Measurements from ENCODE around the gene DUSP23.

- no peak for TF ChIP-seq CTCF (conservative IDR thresholded peaks at IDR 0.05; ENCODE audit: low read depth in 2 of 2)
- TF ChIP-seq EZH2 (IDR thresholded peaks at IDR 0.05; ENCODE audit: low read depth, unreplicated experiment), result no peak
- TF ChIP-seq REST (IDR thresholded peaks at IDR 0.05; ENCODE audit: unreplicated experiment), result no peak
- no peak for TF ChIP-seq CREB1 (CRISPR knock-in tag; IDR thresholded peaks at IDR 0.05; ENCODE audit: low read depth)
Measured at GRCh38 chr1:159830722-159831121, 50.0 kb downstream of the DUSP23 start.
